GM21360 (cell line): ENCODE results near the gene ITPRIPL1.

Experiments used
- ATAC-seq: cut with Tn5 transposase; IDR thresholded peaks from one replicate; pipeline ENCODE4 v1.9.1; 2021; ENCODE audit warnings: mild to moderate bottlenecking, moderate library complexity; ENCODE audit not compliant: unreplicated experiment

ITPRIPL1 gene

DNA sequence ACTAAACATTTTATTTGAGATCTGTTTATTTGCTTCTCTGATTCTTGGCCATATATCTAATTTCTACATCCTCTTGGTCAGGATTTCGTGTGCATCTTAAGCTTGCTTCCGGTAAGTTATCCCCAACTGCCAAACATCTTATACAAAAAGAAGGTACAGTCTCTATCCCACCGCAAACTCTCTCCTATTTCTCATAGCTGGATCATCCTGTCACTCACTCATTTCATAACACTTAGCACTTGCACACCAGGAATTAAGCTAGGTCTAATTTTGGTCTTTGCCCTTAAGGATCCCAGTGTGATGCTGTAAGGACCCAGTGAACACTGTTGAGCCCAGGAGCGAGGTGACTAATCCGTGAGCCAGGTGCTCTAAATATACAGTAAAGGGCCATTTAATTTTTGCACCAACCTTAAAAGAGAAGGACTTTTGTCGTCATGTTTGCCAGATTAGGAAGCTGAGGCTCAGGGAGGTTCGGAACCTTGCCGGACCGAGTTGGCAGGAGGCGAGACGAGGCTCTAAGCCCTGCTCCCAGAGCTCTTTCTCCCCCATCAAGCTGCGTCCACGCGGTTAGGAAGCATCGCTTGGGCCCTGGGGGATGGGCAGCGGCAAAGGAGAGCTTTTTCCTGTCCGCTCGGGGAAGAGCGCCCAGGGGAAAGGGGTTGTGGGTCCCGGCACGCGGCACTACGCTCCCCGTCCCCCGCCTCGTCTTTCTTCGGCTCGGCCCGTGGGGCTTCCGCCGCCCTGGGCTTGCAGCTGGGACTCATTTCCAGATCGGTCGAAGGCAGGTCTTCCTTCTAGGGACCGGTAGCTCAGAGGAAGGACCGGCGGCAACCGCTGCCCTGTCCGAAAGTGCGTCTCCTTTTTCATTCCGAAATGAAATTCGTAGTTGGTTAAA lies 4.1 kb upstream of the ITPRIPL1 start:
- no peak for ATAC-seq

DNA sequence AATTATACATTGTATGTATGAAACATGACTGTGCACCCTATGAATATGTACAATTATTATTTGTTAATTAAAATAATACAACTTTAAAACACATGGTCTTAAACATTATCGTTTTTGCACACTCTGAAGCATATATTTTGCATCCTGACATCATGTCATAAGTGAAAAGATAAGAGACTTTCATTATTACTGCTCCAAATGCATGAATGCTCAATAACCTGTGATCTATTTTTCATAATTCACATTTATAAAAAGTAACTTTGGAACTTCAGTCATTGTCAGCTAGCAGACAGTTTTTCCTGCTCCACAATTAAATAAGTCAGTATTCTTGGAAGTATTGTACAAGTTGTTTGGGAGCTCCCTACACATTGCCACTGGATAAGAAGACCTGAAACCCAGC lies 1.3 kb upstream of the ITPRIPL1 start:
- ATAC-seq, result no peak

DNA sequence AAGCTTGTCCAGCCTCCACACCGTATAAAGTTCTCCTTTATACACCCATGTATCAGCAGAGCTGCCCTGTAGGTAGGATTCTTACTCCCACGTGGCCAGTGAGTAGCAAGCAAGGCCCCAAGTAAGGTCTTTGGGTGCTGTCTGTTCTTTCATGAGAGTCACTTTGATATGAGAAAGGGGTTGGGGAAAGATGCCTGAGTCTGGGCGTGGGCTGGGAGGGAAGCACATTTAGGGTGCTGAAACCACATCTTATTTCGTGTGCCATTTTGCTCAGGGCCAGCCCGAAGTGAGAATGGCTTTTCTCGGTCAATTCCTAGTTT lies 436 bp upstream of the ITPRIPL1 start:
- no peak for ATAC-seq

DNA sequence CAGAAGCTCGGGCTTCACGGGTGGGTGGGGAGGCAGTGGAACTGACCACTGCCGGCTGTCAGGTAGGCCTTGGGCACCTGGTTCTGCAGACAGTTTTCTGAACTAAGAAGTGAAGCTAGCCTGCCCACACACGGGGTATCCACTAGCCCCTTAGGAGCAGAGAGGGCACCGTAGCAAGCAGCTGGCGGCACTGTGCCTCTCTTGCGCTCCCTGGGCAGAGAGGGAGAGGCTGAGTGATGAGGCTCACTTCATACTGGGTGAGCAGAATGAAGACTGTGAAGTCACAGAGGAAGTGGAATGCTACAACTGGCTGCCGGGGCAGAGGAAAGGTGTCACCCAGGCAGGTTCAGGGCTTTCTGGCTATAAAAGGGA lies 753 bp downstream of the ITPRIPL1 start:
- no peak for ATAC-seq

DNA sequence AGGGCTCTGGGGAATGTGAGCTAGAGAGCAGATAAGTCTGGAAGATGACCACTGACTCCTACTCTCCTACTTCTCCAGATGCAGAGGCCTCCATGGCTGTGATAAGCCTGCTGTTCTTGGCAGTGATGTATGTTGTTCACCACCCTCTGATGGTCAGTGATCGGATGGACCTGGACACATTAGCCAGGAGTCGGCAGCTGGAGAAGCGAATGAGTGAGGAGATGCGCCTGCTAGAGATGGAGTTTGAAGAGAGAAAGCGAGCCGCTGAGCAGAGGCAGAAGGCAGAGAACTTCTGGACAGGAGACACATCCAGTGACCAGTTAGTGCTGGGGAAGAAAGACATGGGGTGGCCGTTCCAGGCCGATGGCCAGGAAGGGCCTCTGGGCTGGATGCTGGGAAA lies 1.4 kb downstream of the ITPRIPL1 start:
- no peak for ATAC-seq

DNA sequence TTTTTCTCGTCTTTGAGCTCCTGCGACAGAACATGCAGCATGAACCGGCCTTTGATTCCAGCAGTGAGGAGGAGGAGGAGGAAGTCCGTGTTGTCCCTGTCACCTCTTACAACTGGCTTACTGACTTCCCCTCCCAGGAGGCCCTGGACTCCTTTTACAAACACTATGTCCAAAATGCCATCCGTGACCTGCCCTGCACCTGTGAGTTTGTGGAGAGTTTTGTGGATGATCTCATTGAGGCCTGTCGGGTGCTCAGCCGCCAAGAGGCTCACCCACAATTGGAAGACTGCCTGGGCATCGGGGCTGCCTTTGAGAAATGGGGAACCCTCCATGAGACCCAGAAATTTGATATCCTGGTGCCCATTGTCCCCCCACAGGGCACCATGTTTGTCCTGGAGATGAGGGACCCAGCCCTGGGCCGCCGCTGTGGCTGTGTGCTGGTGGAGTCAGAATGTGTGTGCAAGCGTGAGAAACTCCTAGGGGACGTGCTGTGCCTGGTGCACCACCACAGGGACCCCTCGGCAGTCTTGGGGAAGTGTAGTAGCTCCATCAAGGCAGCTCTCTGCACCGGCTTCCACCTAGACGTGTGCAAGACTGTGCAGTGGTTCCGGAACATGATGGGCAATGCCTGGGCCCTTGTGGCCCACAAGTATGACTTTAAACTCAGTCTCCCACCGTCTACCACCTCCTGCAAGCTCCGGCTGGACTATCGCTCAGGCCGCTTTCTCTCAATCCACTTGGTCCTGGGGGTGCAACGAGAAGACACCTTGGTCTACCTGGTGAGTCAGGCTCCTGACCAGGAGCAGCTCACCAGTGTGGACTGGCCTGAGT lies 2.1 kb downstream of the ITPRIPL1 start:
- no peak for ATAC-seq

DNA sequence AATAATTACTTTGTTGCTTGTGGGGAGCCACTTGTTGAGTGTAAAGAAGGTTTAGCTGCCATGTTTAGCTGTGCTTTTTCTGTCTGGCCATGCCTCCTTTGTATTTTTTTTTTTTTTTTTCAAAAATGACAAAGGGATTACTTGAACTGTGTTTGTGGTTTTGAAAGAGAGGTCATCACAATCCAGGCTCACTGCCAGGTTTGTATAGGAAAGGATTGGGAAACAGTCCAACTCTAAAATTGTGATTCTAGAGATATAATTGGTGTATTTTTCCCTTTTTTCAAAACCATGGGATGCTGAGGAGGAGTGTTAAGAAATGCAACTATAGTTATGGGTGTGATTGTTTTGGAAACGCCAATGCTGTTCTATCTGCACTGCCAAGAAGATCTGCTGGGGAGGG lies 4.3 kb downstream of the ITPRIPL1 start:
- ATAC-seq, result no peak

DNA sequence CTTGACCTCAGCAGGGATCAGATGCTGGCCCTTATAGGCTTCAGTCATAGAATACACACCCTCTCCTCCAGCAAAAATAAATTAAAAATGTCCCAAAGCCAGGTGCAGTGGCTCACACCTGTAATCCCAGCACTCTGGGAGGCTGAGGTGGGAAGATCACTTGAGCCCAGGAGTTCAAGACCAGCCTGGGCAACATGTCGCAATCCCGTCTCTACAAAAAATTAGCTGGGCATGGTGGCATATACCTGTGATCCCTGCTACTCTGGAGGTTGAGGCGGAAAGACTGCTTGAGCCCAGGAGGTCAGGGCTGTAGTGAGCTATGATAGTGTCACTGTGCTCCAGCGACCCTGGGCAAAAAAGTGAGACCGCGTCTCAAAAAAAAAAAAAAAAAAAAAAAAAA lies 4.8 kb downstream of the ITPRIPL1 start:
- no peak for ATAC-seq

DNA sequence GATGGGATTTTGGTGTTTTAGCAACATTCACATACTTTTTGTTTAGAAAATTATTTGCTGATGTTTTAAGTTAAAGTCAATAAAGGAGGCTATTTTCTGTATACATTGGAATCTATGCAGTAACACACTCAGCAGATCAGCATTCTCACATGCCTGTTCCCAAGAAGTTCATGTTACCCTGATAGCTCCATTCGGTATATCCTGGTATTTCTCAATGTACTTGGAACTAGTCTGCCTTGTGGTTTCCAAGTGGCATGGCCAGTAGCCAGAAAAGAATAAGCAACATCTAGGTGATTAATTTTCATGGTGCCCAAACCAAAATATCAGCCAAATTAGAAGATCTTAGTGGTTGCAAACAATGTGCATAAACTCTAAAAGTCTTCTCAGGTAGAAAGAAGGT lies 5.3 kb downstream of the ITPRIPL1 start:
- no peak for ATAC-seq

DNA sequence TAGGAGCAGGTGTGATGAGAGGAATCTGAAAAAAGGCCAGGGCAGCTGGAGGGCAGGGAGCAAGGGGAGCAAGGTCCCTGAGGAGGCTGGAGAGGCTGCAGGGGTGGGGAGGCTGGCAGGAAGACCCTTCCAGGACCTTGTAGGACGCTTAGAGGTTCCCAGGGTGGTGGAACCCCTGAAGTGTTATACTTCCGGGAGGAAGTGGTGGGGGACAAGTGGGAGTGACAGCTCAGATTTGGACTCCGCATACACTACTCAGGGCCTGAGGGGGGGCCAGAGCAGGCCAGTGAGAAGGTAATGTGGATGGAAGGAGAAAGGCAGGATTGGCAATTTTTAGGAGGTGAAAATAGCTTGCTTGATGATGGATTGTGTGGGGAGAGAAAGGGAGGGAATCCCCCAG lies 8.6 kb downstream of the ITPRIPL1 start:
- ATAC-seq, result no peak

DNA sequence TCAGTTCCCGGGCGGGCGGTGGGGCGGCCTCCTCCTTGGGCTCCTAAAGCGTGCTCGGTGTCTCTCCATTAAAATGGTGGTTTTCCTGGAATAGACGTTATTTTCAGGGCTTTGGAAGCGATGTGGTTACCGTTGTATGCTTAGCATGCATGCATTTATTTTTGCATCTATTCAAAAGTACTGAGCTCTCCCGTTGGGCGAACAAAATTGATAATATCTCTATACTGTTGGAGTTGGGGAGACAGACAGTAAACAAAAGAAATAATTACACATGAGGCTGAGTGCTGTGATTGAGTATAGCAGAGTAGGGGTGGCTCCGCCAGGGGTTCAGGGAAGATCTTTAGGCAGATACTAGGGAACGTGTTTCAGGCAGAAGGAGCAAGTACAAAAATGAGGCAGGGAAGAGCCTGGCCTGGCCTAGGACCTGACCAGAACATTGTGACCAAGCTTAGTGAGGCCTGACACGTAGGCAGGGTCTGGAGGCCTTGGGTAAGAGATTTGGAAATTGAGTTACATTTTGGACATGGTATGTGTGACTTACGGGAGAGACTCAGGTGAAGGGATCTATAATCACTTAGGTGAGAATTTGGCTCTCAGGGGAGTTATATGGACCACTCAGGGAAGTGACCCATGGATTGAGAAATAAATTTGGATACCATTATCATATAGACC lies 11.1 kb downstream of the ITPRIPL1 start:
- ATAC-seq, result peak; percentile 6

DNA sequence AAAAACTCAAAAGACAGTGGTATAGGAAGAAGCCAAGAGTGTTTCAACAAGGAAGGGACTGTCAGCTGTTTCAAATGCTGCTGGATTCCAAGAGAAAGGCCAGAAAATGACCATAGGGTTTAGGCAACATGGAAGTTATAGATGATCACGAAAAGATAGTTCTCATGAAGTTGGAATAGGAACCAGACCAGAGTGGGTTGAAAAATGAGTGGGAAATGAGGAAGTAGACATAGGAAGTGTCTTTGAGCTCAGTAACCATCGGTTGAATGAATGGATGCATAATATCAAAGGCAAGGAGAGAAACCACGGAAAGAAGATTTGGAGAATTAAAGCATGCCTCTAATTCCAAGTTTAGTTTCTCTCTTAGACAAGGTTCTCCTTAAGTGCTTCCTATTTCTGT lies 11.8 kb downstream of the ITPRIPL1 start:
- ATAC-seq, result no peak

DNA sequence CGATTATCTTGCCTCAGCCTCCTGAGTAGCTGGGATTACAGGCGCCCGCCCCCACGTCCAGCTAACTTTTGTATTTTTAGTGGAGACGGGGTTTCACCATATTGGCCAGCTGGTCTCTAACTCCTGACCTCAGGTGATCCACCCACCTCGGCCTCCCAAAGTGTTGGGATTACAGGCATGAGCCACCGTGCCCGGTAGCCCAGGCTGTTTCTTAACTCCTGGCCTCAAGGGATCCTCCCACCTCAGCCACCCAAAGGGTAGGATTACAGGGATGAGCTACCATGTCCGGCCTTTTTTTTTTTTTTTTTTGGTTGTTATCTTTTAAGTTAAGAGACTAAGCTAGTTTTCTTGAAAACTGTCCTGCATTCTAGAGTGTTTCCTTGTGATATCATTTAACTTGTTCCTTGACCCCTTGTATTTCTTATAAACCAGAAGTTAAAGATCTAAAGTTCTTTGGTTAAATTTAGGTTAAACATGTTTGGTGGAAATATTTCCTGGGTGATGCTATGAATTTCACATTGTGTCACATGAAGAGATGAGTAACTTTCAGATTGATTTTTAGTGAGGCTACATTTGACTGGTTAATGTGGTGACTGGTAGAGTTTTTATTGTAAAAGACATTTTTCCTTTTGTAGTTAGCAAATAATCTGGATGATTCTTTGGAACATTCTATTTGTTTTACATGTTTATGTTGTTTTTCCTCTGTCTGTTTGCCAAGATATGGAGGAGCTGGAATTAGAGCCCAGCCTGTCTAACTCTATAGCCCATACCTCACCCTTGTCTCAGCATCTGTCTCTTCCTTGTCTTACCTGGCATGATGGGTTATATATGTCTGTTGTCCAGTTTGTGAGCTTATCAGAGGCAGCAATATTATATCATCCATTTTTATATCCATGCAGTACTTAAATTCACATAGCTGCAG lies 15.6 kb downstream of the ITPRIPL1 start:
- ATAC-seq, result no peak

DNA sequence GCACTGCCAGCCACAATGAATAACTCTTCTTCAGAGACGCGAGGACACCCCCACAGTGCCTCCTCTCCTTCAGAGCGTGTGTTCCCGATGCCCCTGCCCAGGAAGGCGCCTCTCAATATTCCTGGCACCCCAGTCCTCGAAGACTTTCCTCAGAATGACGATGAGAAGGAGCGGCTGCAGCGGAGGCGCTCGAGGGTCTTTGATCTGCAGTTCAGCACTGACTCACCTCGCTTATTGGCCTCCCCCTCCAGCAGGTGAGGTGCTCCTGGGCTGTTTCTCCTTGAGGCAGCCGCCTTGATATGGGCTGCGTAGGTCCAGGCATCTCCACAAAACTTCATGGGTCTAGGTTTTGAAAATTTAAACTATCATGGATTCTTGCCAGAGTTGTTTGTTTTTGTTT lies 16.5 kb downstream of the ITPRIPL1 start:
- no peak for ATAC-seq

DNA sequence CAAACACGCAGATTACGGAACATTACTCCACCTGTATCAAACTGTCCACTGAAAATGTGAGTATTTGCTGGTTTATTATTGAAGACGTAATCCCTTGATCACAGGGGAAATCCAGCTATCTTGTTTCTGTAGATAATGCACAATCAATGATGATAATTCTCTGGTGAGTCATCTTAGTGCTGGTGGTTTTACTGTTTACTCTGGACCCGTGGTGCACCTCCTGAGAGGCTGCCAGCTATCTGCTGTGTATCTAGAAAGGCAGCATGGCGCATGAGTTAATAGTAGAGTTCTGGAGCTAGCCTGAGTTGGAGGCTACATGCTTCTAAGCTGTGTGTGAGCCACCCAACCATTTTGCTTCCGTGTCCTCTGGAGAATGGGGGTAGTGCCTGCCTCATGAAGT lies 17.0 kb downstream of the ITPRIPL1 start:
- no peak for ATAC-seq

DNA sequence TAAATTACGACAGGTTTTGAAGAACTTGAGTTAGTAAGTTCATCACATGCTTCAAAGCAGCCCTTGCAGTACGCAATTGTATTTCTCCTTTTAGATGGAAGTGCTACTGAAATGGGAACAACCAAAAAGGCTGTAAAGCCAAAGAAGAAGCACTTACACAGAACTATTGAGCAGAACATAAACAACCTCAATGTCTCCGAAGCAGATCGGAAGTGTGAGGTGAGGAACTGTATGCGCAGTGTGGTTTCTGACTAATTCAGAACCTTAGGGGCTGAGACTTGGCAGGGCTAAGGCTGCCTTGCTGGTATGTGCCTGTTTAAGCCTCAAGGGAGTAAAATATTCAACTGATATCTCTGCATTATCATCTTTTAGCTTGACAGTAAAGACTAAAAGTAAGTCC lies 18.9 kb downstream of the ITPRIPL1 start:
- no peak for ATAC-seq

DNA sequence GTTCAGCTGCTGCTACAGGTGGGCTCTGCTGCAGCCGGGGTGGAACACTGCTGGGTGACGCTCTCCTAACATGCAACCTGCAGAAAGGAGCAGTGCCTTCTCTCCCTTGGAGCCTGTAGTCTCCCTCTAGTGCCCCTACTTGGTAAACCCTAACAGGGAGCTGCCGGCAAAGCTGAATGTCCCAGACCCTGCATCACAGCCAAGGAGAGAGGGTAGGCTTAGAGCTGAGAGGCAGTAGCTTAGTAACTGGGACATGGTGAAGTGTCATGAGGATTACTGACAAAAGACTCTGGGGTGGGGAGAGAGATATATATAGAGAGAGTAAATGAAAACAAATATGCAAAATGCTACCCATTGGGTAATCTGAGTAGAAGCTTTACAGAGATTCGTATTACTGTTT lies 20.3 kb downstream of the ITPRIPL1 start:
- no peak for ATAC-seq

DNA sequence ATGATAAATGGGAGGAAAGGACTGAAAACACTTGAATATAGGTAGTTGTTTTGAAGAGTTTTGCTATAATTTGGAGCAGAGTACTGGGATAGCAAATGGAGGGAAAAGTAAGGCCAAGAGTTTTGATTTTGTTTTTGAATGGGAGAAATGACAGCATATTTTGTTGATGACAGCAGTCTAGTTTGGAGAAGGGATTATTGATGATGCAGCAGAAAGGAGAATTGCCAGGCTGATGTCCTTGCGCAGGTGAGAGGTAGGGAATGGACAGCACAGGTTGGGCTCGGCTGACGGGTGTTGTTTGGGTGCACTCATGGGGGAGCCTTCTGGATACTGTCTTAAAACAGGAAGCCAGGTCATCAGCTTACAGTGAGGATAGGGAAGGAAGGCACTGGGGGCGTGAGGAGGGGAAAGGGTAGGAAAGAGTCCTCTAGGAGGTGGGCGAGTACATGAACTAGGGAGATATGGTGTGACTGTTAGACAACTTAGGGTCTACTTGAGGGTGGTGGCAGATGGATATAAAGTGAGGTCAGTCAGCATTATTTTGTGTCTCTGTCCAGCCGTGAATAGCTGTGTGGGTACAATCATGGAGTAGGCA lies 20.8 kb downstream of the ITPRIPL1 start:
- ATAC-seq, result no peak

DNA sequence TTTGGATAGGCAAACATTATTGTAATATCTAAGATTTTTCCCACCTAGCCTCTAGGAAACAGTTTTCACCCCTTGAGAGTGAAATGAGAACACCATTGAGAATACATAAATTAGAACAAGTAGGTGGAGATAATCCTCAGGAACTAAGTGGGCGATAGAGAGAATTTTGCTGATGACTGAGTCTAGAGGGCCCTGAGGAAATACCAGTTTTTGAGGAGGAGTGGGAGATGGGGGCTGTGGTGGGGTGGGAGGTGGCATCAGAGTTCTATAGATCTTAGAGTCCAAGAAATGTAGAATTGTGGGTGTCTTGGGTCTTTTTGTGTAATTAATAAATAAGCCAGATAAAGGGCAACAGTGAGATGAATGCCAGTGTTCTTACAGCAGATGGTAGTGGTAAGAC lies 22.3 kb downstream of the ITPRIPL1 start:
- no peak for ATAC-seq

DNA sequence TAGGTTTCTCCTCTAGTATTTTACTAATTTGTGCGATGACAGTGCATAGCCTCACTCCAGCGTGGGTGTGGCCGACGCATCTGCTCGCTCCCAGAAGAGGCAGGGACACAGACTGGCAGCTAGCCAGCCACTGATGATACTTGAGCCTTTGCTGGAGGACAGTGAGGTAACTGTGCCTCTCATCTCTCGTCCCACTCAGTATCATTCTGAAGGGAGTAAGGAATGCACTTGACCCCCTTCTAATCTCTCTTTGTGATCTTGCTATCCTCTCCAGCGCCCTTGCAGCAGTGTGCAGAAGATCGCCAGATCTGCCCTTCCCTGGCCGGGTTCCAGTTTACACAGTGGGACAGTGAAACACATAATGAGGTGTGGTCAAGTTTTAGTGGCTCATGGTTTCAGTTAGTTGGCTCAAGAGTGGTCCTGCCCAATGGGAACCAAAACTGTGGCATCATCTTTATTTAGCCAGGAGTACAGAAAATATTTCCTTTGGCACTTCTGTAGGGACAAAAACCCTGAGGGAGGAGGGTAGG lies 28.0 kb downstream of the ITPRIPL1 start:
- no peak for ATAC-seq
